Kidney epithelial cell (primary cell): Measurements from ENCODE around the gene SPARCL1. TPM values are rescaled to one million over a fixed set of nuclear protein-coding genes. Genes with fewer than 3 reads are reported as not detected.

ENCODE experiments used
- DNase-seq: peaks from one replicate; pipeline ENCODE4 v3.0.0-alpha.2; 2010; ENCODE audit warnings: low read depth
- H3K27me3 ChIP-seq: 2 replicates; pipeline ENCODE4 v1.6.0; 2011; ENCODE audit warnings: low read length; ENCODE audit not compliant: control insufficient read depth, insufficient read depth
- H3K36me3 ChIP-seq: 2 replicates; pipeline ENCODE4 v1.5.1; 2011; ENCODE audit warnings: low read length; ENCODE audit not compliant: control insufficient read depth, insufficient read depth
- H3K4me3 ChIP-seq: 2 replicates; pipeline ENCODE4 v1.5.1; 2011; ENCODE audit warnings: low read depth, mild to moderate bottlenecking, control low read depth, low read length
- total RNA-seq: library from RNA; depleted of rRNA; stranded (reverse); fragments of >200 nt; gene quantifications from 2 replicates; pipeline ENCODE4 v1.2.3, GENCODE V29; 2015
- TF ChIP-seq, protein P1 (sequence below): IDR thresholded peaks from 2 replicates; pipeline ENCODE4 v1.5.1; 2011; ENCODE audit warnings: mild to moderate bottlenecking, moderate library complexity, low read length, control low read depth, inconsistent platforms; ENCODE audit not compliant: insufficient read depth, poor library complexity, severe bottlenecking

Gene SPARCL1
- total RNA-seq, 1 donor from 2014 or later = not detected

DNA sequence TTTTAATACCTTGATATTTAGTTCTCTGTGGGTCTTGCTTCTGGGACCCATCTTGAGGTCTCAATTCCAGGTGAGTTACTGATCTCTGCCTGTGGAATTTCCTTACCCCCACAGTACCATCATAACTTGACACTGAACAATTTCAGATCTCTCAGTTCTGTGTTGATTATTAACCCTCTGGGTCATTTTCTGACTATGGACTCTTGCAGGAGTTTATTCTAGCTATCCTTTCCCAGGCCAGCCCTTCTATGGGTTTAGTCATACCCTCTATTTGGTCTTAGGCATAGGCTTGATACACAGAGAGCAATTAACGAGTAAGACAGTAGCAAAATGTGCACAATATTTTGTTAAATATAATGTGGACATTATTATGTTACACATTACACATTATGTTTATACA, 3.7 kb upstream of the SPARCL1 start:
- DNase-seq = no peak
- no peak overlapping the region for H3K4me3 ChIP-seq
- H3K27me3 ChIP-seq = no peaks in the 10 kb centered on the region
- TF ChIP-seq, protein P1, sequence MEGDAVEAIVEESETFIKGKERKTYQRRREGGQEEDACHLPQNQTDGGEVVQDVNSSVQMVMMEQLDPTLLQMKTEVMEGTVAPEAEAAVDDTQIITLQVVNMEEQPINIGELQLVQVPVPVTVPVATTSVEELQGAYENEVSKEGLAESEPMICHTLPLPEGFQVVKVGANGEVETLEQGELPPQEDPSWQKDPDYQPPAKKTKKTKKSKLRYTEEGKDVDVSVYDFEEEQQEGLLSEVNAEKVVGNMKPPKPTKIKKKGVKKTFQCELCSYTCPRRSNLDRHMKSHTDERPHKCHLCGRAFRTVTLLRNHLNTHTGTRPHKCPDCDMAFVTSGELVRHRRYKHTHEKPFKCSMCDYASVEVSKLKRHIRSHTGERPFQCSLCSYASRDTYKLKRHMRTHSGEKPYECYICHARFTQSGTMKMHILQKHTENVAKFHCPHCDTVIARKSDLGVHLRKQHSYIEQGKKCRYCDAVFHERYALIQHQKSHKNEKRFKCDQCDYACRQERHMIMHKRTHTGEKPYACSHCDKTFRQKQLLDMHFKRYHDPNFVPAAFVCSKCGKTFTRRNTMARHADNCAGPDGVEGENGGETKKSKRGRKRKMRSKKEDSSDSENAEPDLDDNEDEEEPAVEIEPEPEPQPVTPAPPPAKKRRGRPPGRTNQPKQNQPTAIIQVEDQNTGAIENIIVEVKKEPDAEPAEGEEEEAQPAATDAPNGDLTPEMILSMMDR = no peak
- no peaks in the 10 kb centered on the region for H3K36me3 ChIP-seq

DNA sequence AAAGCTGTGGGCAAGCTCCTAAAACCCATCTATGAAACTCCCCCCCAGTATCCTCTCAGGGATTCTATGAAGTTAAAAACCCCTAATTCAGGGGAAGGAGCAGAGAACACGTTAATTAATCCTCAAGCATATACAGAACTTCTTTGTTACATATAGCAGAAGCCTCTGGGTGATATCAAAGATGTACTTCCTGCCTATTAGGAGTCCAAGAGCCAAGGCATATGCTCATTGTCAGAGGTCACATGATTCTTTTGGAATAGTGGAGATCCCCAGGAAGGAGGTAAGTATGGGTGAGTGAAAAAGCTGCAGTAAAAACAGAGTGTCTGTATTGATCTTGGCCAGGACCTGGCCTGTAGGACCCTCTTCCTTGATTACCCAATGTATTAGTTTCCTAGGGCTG, 2.9 kb upstream of the SPARCL1 start:
- DNase-seq = no peak
- H3K27me3 ChIP-seq = no peaks in the 10 kb centered on the region
- H3K36me3 ChIP-seq = no peaks in the 10 kb centered on the region
- TF ChIP-seq, protein P1 = no peak
- H3K4me3 ChIP-seq = no peak overlapping the region

DNA sequence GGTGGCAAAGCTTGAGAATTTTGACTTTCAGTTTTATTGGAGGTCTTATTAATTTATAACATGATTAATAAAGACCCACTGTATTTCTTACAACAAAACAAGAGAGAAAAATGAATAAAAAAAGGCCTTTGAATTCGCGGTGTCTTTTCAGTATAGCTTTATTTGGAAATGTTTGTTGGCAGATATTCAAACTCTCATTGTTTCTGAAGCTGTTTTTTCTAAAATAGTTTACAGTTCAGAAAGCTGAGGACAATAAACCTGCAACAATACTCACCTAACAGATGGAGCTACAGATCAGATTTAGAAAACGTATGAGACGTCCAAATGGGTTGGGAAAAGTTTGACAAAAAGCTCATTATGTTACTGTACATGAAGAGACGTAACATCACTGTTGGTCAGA, 2.4 kb upstream of the SPARCL1 start:
- DNase-seq = no peak
- H3K36me3 ChIP-seq = no peaks in the 10 kb centered on the region
- TF ChIP-seq, protein P1 = no peak
- H3K4me3 ChIP-seq = no peak overlapping the region
- no peaks in the 10 kb centered on the region for H3K27me3 ChIP-seq

DNA sequence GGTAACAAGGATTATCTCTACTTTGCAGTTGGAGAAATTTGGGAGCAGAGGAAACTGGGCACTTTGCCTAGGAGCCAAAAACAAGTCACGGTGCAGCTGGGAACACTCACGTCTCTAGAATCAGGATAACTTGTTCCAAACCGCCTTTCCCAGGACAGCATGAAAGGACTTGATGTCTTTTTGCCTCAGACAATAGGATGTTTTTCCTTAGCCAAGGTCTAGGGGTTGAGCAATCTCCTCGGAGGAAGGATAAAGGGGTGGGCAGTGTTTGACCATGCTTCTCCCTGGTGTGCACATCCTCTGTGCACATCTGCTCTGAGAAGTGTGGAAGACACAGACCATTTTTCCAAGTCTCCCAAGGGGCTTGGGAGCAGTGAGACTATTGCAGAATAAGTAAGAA, 1.7 kb upstream of the SPARCL1 start:
- H3K27me3 ChIP-seq = no peaks in the 10 kb centered on the region
- no peak overlapping the region for H3K4me3 ChIP-seq
- TF ChIP-seq, protein P1 = no peak
- DNase-seq = no peak
- no peaks in the 10 kb centered on the region for H3K36me3 ChIP-seq

DNA sequence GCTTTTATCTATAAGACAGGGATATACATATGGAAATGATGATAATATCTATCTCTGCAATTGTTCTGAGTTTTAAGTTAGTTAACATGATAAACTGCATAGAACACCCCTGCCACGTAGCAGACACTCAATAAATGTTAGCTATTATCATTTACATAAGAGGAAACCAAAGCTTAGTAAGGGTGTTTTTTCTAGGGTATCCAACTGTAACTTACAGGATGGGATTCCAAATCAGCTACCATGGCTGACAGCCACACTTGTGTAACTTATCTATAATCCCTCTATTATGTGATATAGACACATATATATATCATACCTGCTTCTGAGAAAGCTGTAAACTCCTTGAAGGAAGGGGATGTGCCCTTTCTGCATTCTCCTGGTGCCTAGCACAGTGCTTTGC, 1.1 kb upstream of the SPARCL1 start:
- H3K36me3 ChIP-seq = no peaks in the 10 kb centered on the region
- no peaks in the 10 kb centered on the region for H3K27me3 ChIP-seq
- H3K4me3 ChIP-seq = no peak overlapping the region
- DNase-seq = no peak
- TF ChIP-seq, protein P1 = no peak

DNA sequence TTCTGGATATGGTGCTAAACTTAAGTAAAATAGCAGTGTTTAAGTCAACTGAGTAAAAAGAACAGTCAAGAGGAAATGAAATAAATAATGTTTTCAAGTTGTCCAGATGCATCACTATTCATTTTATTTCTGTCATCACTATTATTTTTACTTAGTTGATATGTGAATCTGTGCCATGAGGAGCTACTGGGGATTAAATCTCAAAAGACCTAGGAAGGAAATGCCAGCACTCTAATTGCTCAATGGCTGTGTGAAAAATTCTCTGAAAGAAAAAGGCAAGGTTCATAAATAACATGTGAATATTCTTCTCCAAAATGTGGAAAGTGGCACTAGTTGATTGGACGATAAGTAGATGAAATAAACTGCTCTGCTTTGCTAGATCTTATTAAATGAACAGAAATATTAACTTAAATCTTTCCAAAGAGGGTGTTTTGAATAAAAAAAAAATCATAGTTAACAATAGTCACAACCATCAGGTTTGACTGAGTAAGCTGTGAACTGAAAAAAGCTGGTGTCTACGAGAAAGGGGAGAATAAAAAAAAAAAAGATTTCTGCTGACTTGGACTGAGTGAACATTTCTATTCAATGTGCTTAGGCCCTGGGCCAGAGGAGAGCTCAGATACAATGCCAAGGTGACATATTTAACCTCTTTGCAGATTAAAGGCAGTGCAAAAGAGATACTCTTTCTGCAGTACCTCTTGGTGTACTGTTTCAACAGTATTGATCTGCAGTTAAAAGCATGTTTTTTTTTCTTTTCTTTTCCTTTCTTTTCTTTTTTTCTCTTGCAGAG, 1.6 kb downstream of the SPARCL1 start:
- no peak for DNase-seq
- H3K27me3 ChIP-seq = no peaks in the 10 kb centered on the region
- TF ChIP-seq, protein P1 = no peak
- no peak overlapping the region for H3K4me3 ChIP-seq
- H3K36me3 ChIP-seq = no peaks in the 10 kb centered on the region
